ENCODE data around the gene MINDY2.

The MINDY2 gene

GRCh38 chr15:58770519-58770856 is 614 bp upstream of the MINDY2 start:
- TF ChIP-seq EZH2phosphoT487 (IDR thresholded peaks at IDR 0.05; ENCODE audit: low read length) (no peak), EZH2 (optimal IDR thresholded peaks at IDR 0.05; ENCODE audit: low read depth, low read length) (no peak), CTCF (IDR thresholded peaks at IDR 0.05; ENCODE audit: low read length) (peak; percentile 23; the same call in 1 of the 2 replicates)
- Histone ChIP-seq H3K36me3 (replicated peaks; ENCODE audit: insufficient read depth, low read length) (no peaks in the 10 kb centered on the region), H3K27ac (ENCODE audit: low read length) (peak overlapping the region; percentile 41; the same call in 1 of the 2 replicates), H3K9me2 (replicated peaks; ENCODE audit: insufficient read depth, low read length) (no peaks in the 10 kb centered on the region), H3K9ac (ENCODE audit: low read length) (peak overlapping the region; percentile 35), H3K4me3 (ENCODE audit: low read length) (peak overlapping the region; percentile 70), H3K9me3 (replicated peaks; ENCODE audit: insufficient read depth, low read length) (no peaks in the 10 kb centered on the region), H3K27me3 (replicated peaks; ENCODE audit: insufficient read depth, low read length) (no peaks in the 10 kb centered on the region), H3K4me1 (ENCODE audit: low read length) (peaks cover 19% of the 10 kb centered on the region), H3K4me2 (ENCODE audit: low read depth, low read length) (peak overlapping the region; percentile 65), H3K79me2 (ENCODE audit: low read length) (peaks cover 41% of the 10 kb centered on the region), H2AFZ (ENCODE audit: low read length) (peak overlapping the region; percentile 70), H3F3A (ENCODE audit: insufficient read depth, low read length) (0 out of 2 replicates have a peak, but pooled peaks cover 3% of the 10 kb centered on the region), H4K20me1 (ENCODE audit: insufficient read depth, low read length) (no peaks in the 10 kb centered on the region)
- peak; percentile 62 for DNase-seq

DNA sequence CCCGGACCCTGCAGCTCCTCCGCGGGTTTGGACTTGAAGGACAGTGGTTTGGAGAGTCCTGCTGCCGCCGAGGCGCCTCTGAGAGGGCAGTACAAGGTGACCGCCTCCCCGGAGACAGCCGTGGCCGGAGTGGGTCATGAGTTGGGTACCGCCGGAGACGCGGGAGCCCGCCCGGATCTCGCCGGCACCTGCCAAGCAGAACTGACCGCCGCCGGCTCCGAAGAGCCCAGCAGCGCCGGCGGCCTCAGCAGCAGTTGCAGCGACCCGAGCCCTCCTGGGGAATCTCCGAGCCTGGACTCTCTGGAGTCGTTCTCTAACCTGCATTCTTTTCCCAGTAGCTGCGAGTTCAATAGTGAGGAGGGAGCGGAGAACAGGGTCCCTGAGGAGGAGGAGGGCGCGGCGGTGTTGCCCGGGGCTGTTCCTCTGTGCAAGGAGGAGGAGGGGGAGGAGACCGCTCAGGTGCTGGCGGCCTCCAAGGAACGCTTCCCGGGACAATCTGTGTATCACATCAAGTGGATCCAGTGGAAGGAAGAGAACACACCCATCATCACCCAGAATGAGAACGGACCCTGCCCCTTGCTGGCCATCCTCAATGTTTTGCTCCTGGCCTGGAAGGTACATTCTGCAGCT is 634 bp downstream of the MINDY2 start:
- H3K9me3 ChIP-seq (replicated peaks; ENCODE audit: insufficient read depth, low read length) = no peaks in the 10 kb centered on the region
- H3K9me2 ChIP-seq (replicated peaks; ENCODE audit: insufficient read depth, low read length) = no peaks in the 10 kb centered on the region
- peak overlapping the region; percentile 78 for H3K9ac ChIP-seq (ENCODE audit: low read length)
- no peak for DNase-seq
- H3K36me3 ChIP-seq (replicated peaks; ENCODE audit: insufficient read depth, low read length) = no peaks in the 10 kb centered on the region
- H3K4me1 ChIP-seq (ENCODE audit: low read length) = peaks cover 25% of the 10 kb centered on the region
- H3K4me3 ChIP-seq (ENCODE audit: low read length) = peak overlapping the region; percentile 93
- no peak for TF ChIP-seq CTCF (IDR thresholded peaks at IDR 0.05; ENCODE audit: low read length)
- TF ChIP-seq EZH2phosphoT487 (IDR thresholded peaks at IDR 0.05; ENCODE audit: low read length) = no peak
- no peak for TF ChIP-seq EZH2 (optimal IDR thresholded peaks at IDR 0.05; ENCODE audit: low read depth, low read length)
- no peaks in the 10 kb centered on the region for H4K20me1 ChIP-seq (ENCODE audit: insufficient read depth, low read length)
- H3F3A ChIP-seq (ENCODE audit: insufficient read depth, low read length) = peaks cover 7% of the 10 kb centered on the region; the same call in 1 of the 2 replicates
- peak overlapping the region; percentile 74 for H3K4me2 ChIP-seq (ENCODE audit: low read depth, low read length)
- no peaks in the 10 kb centered on the region for H3K27me3 ChIP-seq (replicated peaks; ENCODE audit: insufficient read depth, low read length)
- peak overlapping the region; percentile 71; the same call in 1 of the 2 replicates for H3K27ac ChIP-seq (ENCODE audit: low read length)
- H2AFZ ChIP-seq (ENCODE audit: low read length) = peak overlapping the region; percentile 93
- H3K79me2 ChIP-seq (ENCODE audit: low read length) = peaks cover 53% of the 10 kb centered on the region

GRCh38 chr15:58773024-58773423 is 1.9 kb downstream of the MINDY2 start:
- Histone ChIP-seq H2AFZ (ENCODE audit: low read length) (no peak overlapping the region), H3K9ac (ENCODE audit: low read length) (no peak overlapping the region; the same call in 1 of the 2 replicates), H3K27ac (ENCODE audit: low read length) (no peak overlapping the region)

More at GRCh38 chr15:58773024-58773423, 1.9 kb downstream of the MINDY2 start:
- Histone ChIP-seq H3K4me2 (ENCODE audit: low read depth, low read length) (peak overlapping the region; percentile 74), H4K20me1 (ENCODE audit: insufficient read depth, low read length) (no peaks in the 10 kb centered on the region), H3K36me3 (replicated peaks; ENCODE audit: insufficient read depth, low read length) (no peaks in the 10 kb centered on the region), H3K9me2 (replicated peaks; ENCODE audit: insufficient read depth, low read length) (no peaks in the 10 kb centered on the region), H3F3A (ENCODE audit: insufficient read depth, low read length) (peaks cover 14% of the 10 kb centered on the region; the same call in 1 of the 2 replicates), H3K27me3 (replicated peaks; ENCODE audit: insufficient read depth, low read length) (no peaks in the 10 kb centered on the region), H3K9me3 (replicated peaks; ENCODE audit: insufficient read depth, low read length) (no peaks in the 10 kb centered on the region), H3K4me3 (ENCODE audit: low read length) (peak overlapping the region; percentile 93), H3K79me2 (ENCODE audit: low read length) (peaks cover 62% of the 10 kb centered on the region), H3K4me1 (ENCODE audit: low read length) (peaks cover 25% of the 10 kb centered on the region)
- TF ChIP-seq CTCF (IDR thresholded peaks at IDR 0.05; ENCODE audit: low read length) (no peak), EZH2 (optimal IDR thresholded peaks at IDR 0.05; ENCODE audit: low read depth, low read length) (no peak), EZH2phosphoT487 (IDR thresholded peaks at IDR 0.05; ENCODE audit: low read length) (no peak)
- DNase-seq = no peak
